MG63 (cell line): ENCODE results near the gene ARID1A. TPM values are rescaled to one million over a fixed set of nuclear protein-coding genes. Genes with fewer than 3 reads are reported as not detected.
"Not testable (repeated sequence)": the region's sequence is repeated elsewhere in the genome, so short reads cannot be mapped to it uniquely, and the experiment has no call there.

Source experiments
- DNase-seq: peaks from one replicate; pipeline ENCODE4 v3.0.0-alpha.2; 2020
- H3K27me3 ChIP-seq: fragments of 250-450 bp; sonication (Bioruptor Pico); 2 replicates; pipeline ENCODE4 v1.5.1; 2020; ENCODE audit warnings: mild to moderate bottlenecking, moderate library complexity
- H3K36me3 ChIP-seq: fragments of 250-450 bp; sonication (Bioruptor Pico); 2 replicates; pipeline ENCODE4 v1.5.1; 2020; ENCODE audit warnings: mild to moderate bottlenecking, moderate library complexity
- H3K4me3 ChIP-seq: fragments of 250-450 bp; sonication (Bioruptor Pico); 2 replicates; pipeline ENCODE4 v1.5.1; 2020; ENCODE audit warnings: mild to moderate bottlenecking, moderate library complexity
- H3K9me3 ChIP-seq: fragments of 250-450 bp; sonication (Bioruptor Pico); 2 replicates; pipeline ENCODE4 v1.5.1; 2020; ENCODE audit warnings: mild to moderate bottlenecking, moderate library complexity
- total RNA-seq: library from RNA; depleted of rRNA; stranded (reverse); fragments of >200 nt; shearing (Covaris generic); gene quantifications from 2 replicates; pipeline ENCODE4 v1.2.3, GENCODE V29; 2014; ENCODE audit warnings: low replicate concordance

ARID1A gene
- total RNA-seq, 1 experiment from 2014 or later, result 14.6 TPM

DNA sequence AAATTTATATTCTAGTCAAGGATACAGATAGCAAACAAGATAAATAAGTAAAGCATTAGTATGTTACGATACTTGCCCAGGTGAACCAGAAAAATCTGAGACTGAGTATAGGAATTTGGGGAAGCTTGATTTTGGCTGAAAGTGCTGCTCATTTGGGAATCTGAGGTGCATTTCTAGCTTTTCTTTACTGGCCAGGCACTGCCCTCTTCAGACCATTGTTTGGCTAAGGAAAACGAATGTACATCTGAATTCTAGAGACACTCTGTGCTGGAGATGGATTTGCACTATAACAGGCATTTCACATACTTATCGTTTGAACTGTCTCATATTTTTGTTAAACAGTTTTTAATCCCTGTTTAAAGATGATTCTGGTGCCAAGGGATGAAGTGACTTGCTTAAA is 23.4 kb downstream of the ARID1A start:
- Histone ChIP-seq H3K27me3 (no peaks in the 10 kb centered on the region), H3K36me3 (peaks cover 19% of the 10 kb centered on the region), H3K9me3 (no peaks in the 10 kb centered on the region), H3K4me3 (no peak overlapping the region)
- no peak for DNase-seq

DNA sequence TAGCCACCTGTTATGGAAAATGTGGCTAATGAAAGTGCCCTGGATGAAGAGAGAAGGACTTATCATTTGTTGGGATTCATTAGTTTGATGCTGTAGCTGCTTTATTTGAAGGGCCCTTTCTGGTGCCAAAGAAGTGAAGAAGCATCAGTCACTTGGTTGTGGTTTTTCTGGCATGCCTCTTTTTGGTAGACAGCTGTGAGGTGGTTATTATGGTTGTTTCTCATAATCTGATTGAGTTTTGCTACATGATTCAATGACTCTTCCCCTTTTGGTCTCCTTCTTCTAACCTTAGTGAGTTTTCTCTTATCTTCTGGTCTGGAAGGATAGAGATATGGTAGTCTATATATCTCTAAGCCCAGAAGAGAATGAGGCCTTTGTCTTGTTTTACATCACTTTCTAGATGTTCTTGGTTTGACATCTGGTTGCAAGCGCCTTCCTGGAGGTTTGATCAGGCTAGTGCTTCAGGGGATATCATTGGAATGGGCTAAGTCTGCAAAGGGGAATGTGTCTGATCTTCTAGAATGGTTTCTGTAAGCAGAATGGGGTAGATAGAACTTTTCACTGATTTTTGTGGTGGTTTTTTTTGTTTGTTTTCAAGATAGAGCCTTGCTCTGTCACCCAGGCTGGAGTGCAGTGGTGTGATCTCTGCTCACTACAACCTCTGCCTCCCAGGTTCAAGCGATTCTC is 26.0 kb downstream of the ARID1A start:
- H3K9me3 ChIP-seq, result no peaks in the 10 kb centered on the region
- no peaks in the 10 kb centered on the region for H3K27me3 ChIP-seq
- peaks cover 25% of the 10 kb centered on the region for H3K36me3 ChIP-seq
- H3K4me3 ChIP-seq, result no peak overlapping the region
- DNase-seq, result no peak

DNA sequence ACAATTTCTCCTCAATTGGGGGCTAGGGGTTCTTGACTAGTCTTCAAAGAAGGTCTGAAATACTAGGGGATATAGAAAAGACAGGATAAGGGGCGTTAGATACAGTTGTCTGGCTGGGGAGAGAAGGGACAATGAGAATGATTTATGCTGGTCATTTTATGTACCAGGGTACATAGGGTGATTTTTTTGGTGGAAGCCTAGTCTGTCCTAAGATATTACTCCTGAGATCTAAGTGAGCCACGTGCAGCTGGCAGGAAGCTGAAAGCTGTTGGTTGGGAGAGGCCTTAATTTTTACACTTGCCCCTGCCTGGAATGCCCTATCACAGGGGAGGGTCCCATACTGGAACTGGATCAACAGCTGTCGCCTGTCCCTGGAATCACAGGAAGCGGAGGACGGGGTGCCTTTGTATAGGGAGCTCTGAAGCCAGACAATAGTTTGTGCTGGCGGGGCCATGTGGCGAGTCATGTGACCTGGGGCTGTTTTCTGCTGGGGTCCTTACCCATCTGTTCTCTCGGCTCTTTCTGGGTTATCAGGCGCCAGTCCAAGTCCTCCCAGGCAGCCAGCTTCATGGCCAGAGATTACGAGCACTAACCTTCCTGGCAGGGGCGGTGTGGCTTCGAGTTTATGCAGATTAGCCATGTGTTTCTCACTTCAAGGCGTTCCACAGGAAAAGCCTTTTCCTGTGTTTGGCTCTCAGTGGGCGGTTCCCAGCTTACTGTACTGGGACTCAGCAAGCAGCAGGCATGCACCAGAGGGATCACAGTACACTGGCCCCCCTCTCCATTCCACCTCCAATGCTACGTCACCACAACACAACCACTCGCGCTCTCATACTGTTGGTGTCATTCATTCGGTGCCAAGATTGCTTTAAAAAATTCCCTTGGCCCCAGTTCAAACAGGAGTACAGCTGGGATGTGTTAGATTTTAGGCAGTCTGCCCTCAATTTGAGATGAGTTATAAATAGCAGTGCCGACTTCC is 27.5 kb downstream of the ARID1A start:
- H3K27me3 ChIP-seq, result no peaks in the 10 kb centered on the region
- DNase-seq, result peak; percentile 90
- H3K4me3 ChIP-seq, result no peak overlapping the region
- H3K9me3 ChIP-seq, result no peaks in the 10 kb centered on the region
- peaks cover 20% of the 10 kb centered on the region for H3K36me3 ChIP-seq

DNA sequence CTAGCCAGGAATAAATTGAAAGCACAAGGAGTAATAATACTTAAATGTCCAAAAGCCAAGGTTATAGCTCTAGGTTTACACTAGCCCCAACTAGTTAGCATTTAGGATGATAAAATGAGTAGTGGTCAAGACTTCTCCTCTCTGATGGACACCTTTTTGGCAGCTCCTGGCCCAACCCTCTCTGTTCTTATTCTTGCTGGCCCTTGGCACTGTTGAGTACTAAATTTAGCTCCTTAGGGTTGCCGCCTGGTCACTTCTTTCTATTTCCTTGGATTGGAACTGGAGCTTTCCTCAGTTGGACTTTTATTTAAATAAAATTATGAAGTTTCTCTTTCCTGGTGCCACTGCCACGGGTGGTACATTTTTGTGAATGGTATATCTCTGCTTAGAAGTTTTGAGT is 28.3 kb downstream of the ARID1A start:
- Histone ChIP-seq H3K27me3 (no peaks in the 10 kb centered on the region), H3K36me3 (peaks cover 18% of the 10 kb centered on the region), H3K9me3 (no peaks in the 10 kb centered on the region), H3K4me3 (no peak overlapping the region)
- DNase-seq, result no peak

DNA sequence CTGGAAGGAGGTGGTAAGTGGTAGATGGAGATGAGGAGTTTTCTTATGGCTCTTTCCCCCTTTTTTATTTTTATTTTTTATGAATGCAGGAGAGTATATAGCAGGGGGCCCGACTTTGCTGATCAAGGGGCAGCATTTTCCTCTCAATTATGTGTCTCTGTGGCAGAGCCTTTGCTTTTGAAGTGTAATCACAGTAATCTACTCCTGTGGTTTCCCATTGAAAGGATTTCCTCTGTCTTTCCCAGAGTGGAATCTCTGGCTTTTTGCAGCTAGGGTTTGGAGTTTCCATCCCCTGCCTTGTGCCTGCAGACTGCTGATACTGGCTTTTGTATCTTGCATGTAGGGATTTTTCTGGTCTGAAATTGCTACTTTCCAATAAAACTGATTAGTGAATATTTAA is 29.1 kb downstream of the ARID1A start:
- no peak for DNase-seq
- H3K9me3 ChIP-seq, result no peaks in the 10 kb centered on the region
- no peaks in the 10 kb centered on the region for H3K27me3 ChIP-seq
- no peak overlapping the region for H3K4me3 ChIP-seq
- peaks cover 25% of the 10 kb centered on the region for H3K36me3 ChIP-seq

DNA sequence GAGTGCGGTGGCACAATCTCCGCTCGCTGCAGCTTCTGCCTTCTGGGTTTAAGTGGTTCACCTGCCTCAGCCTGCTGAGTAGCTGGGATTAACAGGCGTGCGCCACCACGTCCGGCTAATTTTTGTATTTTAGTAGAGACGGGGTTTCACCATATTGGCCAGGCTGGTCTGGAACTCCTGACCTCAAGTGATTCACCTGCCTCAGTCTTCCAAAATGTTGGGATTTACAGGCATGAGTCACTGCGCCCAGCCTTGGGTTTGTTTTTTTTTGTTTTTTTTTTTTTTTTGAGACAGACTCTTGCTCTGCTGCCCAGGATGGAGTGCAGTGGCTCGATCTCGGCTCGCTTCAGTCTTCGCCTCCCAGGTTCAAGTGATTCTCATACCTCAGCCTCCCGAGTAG is 30.1 kb downstream of the ARID1A start:
- not testable (repeated sequence) for H3K9me3 ChIP-seq, H3K4me3 ChIP-seq, H3K27me3 ChIP-seq
- DNase-seq, result peak; percentile 31
- H3K36me3 ChIP-seq, result peaks cover 35% of the 10 kb centered on the region

DNA sequence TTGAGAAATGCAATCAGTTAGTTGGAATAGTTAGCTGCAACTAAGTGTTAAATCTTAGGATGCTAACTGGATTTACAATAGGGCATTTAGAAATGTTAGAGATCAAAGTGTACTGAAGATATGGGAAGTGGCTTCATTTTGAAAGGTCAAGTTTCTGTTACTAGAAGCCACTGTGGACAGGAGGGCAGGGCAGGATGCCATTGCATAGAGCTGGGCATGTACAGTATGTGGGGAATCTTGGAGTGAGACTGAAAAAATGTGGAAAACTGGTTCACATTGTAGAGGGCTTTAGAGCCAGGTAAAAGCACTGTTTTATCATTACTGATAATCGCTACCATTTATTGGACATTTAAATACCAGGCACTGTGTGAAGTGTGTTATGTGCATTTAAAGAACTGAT is 31.0 kb downstream of the ARID1A start:
- no peaks in the 10 kb centered on the region for H3K27me3 ChIP-seq
- peaks cover 44% of the 10 kb centered on the region for H3K36me3 ChIP-seq
- H3K4me3 ChIP-seq, result no peak overlapping the region
- H3K9me3 ChIP-seq, result no peaks in the 10 kb centered on the region
- no peak for DNase-seq

DNA sequence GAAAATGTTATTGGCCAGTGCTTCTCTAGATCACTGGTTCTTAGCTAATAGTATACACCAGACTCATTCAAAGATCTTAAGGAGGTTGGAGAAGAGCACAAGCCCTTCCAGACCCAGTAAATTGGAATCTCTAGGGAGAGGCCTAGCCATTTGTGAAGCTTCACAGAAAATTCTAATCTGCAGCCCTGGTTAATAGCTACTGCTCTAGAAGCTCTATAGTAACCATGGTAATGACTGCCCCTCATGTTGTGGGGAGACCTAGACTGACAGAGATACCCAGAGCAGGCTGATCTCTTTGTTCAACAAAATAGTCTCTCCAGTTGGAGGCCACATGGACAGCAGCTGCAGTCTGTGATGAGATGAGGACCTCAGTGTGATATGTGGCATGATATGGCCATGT is 31.7 kb downstream of the ARID1A start:
- H3K36me3 ChIP-seq, result peaks cover 51% of the 10 kb centered on the region
- no peak for DNase-seq
- H3K9me3 ChIP-seq, result no peaks in the 10 kb centered on the region

DNA sequence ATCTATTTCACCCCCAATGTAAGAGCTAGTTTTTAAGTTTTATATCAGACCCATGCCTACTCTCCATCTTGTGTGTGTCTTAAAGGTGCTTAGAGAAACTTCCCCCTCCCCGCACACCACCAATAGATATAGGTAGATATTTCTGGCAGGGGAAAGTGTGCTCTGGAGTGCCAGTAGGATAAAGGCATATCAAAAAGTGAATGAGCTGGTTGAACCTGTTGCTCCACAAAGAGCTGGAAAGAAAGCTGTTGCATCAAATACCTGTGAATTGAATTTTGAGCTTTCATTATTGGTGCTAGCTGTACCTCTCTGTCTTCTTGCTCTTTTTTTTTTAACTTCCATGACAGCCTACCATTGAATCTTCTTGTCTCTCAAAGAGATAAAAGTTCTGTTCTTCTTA is 32.8 kb downstream of the ARID1A start:
- no peak overlapping the region for H3K4me3 ChIP-seq
- DNase-seq, result no peak
- peaks cover 62% of the 10 kb centered on the region for H3K36me3 ChIP-seq
- H3K27me3 ChIP-seq, result no peaks in the 10 kb centered on the region
- no peaks in the 10 kb centered on the region for H3K9me3 ChIP-seq

More for the DNA sequence above, 31.7 kb downstream of the ARID1A start:
- Histone ChIP-seq H3K27me3 (no peaks in the 10 kb centered on the region), H3K4me3 (no peak overlapping the region)

DNA sequence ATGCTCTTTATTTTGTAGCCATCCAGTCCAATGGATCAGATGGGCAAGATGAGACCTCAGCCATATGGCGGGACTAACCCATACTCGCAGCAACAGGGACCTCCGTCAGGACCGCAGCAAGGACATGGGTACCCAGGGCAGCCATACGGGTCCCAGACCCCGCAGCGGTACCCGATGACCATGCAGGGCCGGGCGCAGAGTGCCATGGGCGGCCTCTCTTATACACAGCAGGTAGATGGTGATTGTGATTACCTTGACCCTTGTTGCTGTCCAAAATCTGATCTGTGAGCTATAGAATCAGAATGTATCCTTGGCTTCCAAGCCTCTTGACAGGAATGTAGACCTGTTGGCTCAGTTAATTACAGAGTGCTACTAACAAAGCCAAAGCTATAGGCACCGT is 33.8 kb downstream of the ARID1A start:
- H3K9me3 ChIP-seq, result no peaks in the 10 kb centered on the region
- H3K4me3 ChIP-seq, result no peak overlapping the region
- peaks cover 68% of the 10 kb centered on the region for H3K36me3 ChIP-seq
- H3K27me3 ChIP-seq, result no peaks in the 10 kb centered on the region
- DNase-seq, result no peak

DNA sequence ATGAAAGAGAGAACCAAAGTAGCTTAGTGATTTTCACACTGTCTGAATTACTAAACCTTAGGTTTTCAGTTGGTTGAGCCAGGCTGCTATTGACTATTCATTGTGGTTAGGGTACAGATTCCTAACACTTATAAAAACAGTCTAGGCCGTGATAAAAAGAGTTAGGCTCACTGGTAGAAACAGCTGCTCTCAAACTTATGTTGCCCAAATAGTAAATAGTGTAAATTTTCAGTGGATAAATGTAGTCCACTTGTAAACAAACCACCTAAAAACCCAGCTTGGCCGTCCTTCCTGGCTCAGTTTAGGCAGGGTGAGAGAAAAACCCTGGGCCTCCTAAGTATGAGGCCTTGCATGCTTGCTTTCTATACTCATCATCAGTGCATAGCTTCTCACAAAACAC is 34.9 kb downstream of the ARID1A start:
- DNase-seq, result no peak
- Histone ChIP-seq H3K9me3 (no peaks in the 10 kb centered on the region), H3K36me3 (peaks cover 74% of the 10 kb centered on the region)

DNA sequence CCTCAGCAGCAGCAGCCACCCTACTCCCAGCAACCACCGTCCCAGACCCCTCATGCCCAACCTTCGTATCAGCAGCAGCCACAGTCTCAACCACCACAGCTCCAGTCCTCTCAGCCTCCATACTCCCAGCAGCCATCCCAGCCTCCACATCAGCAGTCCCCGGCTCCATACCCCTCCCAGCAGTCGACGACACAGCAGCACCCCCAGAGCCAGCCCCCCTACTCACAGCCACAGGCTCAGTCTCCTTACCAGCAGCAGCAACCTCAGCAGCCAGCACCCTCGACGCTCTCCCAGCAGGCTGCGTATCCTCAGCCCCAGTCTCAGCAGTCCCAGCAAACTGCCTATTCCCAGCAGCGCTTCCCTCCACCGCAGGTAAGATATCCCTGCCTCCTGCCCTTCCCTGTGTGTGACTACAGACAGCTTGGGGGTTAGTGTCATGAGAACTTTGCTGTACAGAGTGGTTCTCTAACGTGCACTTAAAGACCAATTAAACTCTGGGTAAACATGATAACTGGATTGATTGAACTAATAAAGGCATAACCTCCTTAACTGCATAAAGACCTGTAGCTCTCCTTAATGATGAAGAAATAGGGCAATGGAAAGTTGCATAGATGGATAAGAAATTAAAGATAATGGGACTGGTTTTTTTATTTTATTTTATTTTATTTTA is 35.6 kb downstream of the ARID1A start:
- Histone ChIP-seq H3K27me3 (no peaks in the 10 kb centered on the region), H3K36me3 (peaks cover 75% of the 10 kb centered on the region), H3K4me3 (no peak overlapping the region), H3K9me3 (no peaks in the 10 kb centered on the region)
- DNase-seq, result no peak

More for the DNA sequence above, 34.9 kb downstream of the ARID1A start:
- Histone ChIP-seq H3K27me3 (no peaks in the 10 kb centered on the region), H3K4me3 (no peak overlapping the region)

DNA sequence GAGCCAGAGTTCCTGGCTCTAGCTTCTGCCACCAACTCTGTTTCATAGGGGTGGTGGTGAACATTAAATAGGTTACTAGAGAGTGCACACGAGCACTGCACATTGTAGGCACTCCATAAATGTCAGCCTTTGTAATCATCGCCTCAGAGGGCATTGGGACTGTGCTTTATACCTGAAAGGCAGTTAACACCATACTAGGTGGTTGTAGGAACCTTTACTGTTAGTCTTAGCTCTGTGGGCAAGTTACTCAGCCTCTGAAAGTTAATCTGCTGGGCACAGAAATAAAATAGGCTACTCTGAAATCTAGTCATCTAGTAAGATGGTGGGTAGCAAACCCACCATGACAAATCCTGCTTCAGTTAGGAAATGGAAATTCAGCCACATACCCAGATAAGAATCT is 37.6 kb downstream of the ARID1A start:
- no peaks in the 10 kb centered on the region for H3K9me3 ChIP-seq
- DNase-seq, result no peak
- no peaks in the 10 kb centered on the region for H3K27me3 ChIP-seq
- H3K36me3 ChIP-seq, result peaks cover 77% of the 10 kb centered on the region
- H3K4me3 ChIP-seq, result no peak overlapping the region

DNA sequence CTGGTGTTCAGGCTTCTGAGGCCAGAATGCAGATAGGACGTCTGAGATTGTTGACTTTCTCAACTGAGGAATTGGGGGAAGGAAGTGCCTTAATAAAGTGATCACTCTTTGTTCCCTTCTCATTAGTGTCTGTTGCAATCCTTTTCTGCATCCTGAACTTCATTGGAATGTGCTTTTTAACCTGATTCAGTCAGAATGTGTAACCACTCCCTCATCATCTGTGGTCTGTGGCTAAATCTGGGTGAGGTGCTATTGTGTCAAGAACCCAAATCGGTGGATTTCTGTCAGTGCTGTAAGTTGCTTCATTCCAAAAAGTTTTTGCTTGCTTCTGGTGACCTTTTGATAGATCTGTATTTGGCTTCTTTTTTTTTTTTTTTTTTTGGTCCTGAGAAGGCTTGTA is 38.2 kb downstream of the ARID1A start:
- no peaks in the 10 kb centered on the region for H3K27me3 ChIP-seq
- DNase-seq, result no peak
- H3K9me3 ChIP-seq, result no peaks in the 10 kb centered on the region
- no peak overlapping the region for H3K4me3 ChIP-seq
- peaks cover 80% of the 10 kb centered on the region for H3K36me3 ChIP-seq

DNA sequence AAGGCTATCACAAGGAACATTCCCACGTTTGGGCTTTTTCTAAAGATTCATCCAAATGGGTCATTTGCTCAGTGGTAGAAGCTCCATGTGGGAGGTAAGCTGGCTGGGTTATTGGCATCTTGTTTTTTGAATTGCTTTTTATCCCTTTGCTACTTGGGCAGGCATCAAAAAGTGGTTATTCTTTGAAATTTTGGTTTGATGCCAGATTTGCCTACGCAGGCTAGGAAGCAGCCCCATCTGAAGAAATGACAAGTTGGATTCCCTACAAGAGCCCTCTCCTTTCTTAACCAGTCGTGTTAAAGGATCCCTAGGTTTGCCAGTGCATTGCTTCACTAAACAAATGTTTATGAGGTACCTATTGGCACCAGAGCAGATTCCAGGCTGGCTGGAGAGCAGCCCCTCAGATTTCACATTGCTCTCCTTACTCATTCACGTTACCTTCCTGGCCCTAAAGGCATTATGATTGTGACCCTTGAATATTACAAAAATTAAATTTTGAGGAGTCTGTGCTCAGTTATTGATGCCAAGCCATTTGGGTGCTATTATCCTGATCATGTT is 38.8 kb downstream of the ARID1A start:
- Histone ChIP-seq H3K27me3 (no peaks in the 10 kb centered on the region), H3K36me3 (peaks cover 81% of the 10 kb centered on the region), H3K4me3 (no peak overlapping the region), H3K9me3 (no peaks in the 10 kb centered on the region)
- no peak for DNase-seq

DNA sequence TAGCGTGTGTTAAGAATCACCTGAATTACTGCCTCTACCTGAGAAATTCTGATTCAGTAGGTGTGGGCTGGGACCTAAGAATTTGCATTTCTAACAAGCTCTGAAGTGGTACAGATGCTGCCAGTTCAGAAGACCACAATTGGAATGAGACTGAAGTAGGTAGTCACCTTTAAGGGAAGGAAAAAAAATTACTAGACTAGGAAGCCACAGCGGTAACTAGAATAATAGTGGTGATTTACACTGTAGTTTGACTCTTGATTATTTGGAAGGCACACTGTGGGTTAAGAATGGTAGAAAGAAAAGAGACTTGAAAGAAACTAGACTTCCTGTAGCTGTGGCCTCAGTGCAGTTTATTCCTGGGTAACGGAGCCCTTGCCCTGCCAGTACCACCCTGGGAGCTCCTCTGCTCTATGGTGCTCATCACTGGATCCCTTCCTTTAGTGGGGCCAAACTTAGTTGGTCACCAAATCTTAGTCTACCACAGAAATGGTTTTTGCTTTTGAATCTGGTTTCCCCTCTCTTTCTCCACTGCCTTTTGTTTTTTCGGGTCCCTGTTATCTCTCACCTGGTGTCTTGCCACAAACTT is 43.6 kb downstream of the ARID1A start:
- H3K4me3 ChIP-seq, result no peak overlapping the region
- H3K27me3 ChIP-seq, result no peaks in the 10 kb centered on the region
- peaks cover 75% of the 10 kb centered on the region for H3K36me3 ChIP-seq
- DNase-seq, result no peak
- H3K9me3 ChIP-seq, result no peaks in the 10 kb centered on the region
